Measurements from ENCODE around the gene VTI1A. TPM values are rescaled to one million over a fixed set of nuclear protein-coding genes. Genes with fewer than 3 reads are reported as not detected.
A peak's percentile ranks its signal among the peaks of the same experiment; 100 is the strongest.

VTI1A gene
- total RNA-seq, 6 experiments from 2014 or later: 11.2 to 26.2 (median 12.3) TPM

DNA sequence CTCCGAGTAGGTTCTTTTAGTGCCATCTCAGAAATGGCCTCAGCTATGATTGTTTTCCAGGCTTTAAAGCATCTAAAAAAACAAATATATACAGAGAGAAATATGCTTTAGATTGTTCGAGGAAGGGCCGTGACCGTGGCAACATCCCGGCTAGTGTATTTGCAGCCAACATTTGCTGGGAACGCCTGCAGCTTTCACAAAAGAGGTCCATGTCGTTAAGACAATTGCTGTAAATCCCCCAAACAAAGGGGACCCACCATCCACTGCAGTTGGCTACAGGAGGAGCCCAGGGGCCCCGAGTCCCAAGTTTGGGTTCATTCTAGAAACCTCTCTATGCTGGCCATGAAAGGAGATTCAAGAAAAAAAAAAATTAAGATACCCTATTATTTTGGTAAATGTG is 350.2 kb downstream of the VTI1A start:
- Histone ChIP-seq H3K9me3 (no peaks in the 10 kb centered on the region), H3K36me3 (no peaks in the 10 kb centered on the region), H3K4me1 (no peaks in the 10 kb centered on the region), H3K27ac (no peak overlapping the region), H3K4me3 (no peak overlapping the region), H3K27me3 (no peaks in the 10 kb centered on the region)
- ATAC-seq (no peak), DNase-seq (no peak)
- TF ChIP-seq POLR2A (IDR thresholded peaks at IDR 0.05): no peak
- no peak for TF ChIP-seq CTCF (IDR thresholded peaks at IDR 0.05)
- intact Hi-C loops (cut with DNase I): no loop called here
- WGBS (ENCODE audit: insufficient coverage, low coverage, low lambda C conversion rate, missing lambda C conversion rate): 94% methylated on average over 8 of the region's 8 CpGs

DNA sequence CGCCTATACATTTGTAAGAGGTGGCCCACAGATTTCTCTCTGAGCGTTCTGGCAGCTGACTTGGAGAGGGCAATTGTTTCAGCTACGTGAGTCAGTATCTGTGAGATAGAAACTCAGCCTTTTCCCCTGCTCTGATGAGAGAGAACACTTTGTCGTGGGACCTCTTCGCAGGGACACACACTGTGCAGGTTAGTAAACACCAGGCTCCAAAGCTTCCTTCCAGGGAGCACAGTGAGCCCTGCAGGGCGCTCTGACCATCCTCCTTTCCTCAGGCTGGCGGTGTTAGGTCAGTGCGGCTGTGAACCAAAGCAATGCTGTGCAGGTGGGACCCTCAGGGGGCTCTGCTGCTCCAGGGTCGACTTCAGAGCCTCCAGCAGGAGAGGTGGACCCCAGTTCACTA is 350.8 kb downstream of the VTI1A start:
- H3K27me3 ChIP-seq: no peaks in the 10 kb centered on the region
- WGBS (ENCODE audit: insufficient coverage, low coverage, low lambda C conversion rate, missing lambda C conversion rate): 84% methylated on average over 4 of the region's 9 CpGs
- H3K27ac ChIP-seq: no peak overlapping the region
- ATAC-seq: peak in 1 of 4 donors; percentile 20
- TF ChIP-seq CTCF (IDR thresholded peaks at IDR 0.05) (no peak), POLR2A (IDR thresholded peaks at IDR 0.05) (no peak)
- no peaks in the 10 kb centered on the region for H3K4me1 ChIP-seq
- intact Hi-C loops (cut with DNase I): no loop called here
- no peak overlapping the region for H3K4me3 ChIP-seq
- H3K9me3 ChIP-seq: no peaks in the 10 kb centered on the region
- no peaks in the 10 kb centered on the region for H3K36me3 ChIP-seq
- no peak for DNase-seq

DNA sequence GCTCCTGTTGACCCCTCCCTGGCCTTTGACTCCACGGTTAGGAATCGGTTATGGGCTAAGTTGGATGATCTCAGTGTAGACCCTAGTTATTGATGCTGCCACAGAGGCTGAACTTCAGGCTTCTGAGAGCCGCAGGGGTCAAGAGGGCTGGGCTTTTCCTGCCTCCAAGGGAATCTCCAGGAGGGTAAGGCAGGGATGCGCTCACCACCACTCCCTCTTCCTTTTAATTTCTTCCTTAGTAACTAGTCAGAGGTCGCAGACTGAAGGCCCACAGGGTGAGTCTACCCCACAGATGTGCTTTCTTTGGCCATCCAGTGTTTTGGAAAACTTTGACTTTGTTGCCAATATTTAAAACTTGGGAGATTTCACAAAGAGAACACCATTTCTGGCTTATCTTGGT is 352.0 kb downstream of the VTI1A start:
- no peak for TF ChIP-seq POLR2A (IDR thresholded peaks at IDR 0.05)
- TF ChIP-seq CTCF (IDR thresholded peaks at IDR 0.05): no peak
- Histone ChIP-seq H3K36me3 (no peaks in the 10 kb centered on the region), H3K4me3 (no peak overlapping the region), H3K4me1 (peaks cover 0 to 7% (median 3%) of the 10 kb centered on the region in 4 donors), H3K27me3 (no peaks in the 10 kb centered on the region), H3K27ac (no peak overlapping the region), H3K9me3 (no peaks in the 10 kb centered on the region)
- DNase-seq (no peak), ATAC-seq (no peak)
- WGBS (ENCODE audit: insufficient coverage, low coverage, low lambda C conversion rate, missing lambda C conversion rate): 100% methylated on average over 1 of the region's 5 CpGs
- intact Hi-C loops (cut with DNase I): no loop called here

DNA sequence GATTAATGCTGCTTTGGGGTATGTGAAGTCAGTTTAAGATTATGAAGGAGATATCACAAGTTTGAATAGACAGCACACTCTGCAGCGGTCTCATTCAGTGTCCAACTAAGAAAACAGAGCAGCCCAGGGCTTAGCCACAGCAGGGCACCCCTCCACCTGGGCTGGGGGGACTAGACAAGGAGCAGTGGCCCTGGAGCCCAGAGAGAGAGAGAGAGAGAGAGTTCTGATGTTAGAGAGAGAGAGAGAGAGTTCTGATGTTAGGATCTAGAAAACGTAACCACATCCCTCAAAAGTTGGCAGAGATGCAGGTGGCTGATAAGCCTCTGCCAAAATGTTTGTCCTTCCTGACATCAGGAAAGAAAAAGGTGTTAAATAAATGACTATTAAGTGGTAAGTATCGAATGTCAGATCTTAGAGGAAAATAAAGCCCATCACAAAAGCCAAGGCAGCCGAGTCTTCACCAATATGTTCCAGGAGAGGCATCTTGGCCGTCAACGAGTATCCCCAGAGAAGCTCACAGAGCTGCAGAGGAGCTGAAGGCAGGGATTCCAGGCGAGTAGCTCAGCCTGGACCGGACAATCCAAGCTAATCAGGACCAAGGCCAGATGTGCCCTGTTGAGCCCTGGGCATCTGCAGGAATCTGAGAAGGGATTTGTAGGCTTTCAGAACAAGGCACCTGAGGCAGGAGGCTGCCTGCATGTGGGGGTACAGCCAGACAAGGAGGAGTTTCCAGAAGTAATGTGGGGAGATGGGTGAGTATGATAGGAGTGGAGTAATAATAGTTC is 352.9 kb downstream of the VTI1A start:
- 74% methylated on average over 7 of the region's 8 CpGs for WGBS (ENCODE audit: insufficient coverage, low coverage, low lambda C conversion rate, missing lambda C conversion rate)
- intact Hi-C loops (cut with DNase I): no loop called here
- Histone ChIP-seq H3K36me3 (no peaks in the 10 kb centered on the region), H3K27me3 (no peaks in the 10 kb centered on the region), H3K9me3 (no peaks in the 10 kb centered on the region), H3K4me3 (no peak overlapping the region), H3K27ac (no peak overlapping the region), H3K4me1 (peaks cover 0 to 14% (median 4%) of the 10 kb centered on the region in 4 donors)
- DNase-seq: no peak
- no peak for ATAC-seq
- TF ChIP-seq CTCF (IDR thresholded peaks at IDR 0.05) (no peak), POLR2A (IDR thresholded peaks at IDR 0.05) (no peak)
